Ectodermal cell (in vitro differentiated cells): ENCODE data around the gene VAPB.

Experiments
- H3K27ac ChIP-seq: 2 replicates; pipeline ENCODE4 v1.7.0; 2013; ENCODE audit warnings: mild to moderate bottlenecking, low read depth, low read length; ENCODE audit not compliant: insufficient read depth, poor library complexity, severe bottlenecking
- H3K27me3 ChIP-seq: 2 replicates; pipeline ENCODE4 v1.7.0; 2013; ENCODE audit warnings: mild to moderate bottlenecking, low read length; ENCODE audit not compliant: insufficient read depth, control insufficient read depth, poor library complexity, severe bottlenecking
- H3K36me3 ChIP-seq: one replicate; pipeline ENCODE4 v1.7.0; 2013; ENCODE audit warnings: low read length; ENCODE audit not compliant: control insufficient read depth, insufficient read depth
- H3K4me1 ChIP-seq: one replicate; pipeline ENCODE4 v1.7.0; 2013; ENCODE audit warnings: low read length; ENCODE audit not compliant: control insufficient read depth, insufficient read depth
- H3K4me3 ChIP-seq: 2 replicates; pipeline ENCODE4 v1.7.0; 2013; ENCODE audit warnings: low read depth, low read length, control low read depth; ENCODE audit not compliant: insufficient read depth
- H3K9me3 ChIP-seq: 2 replicates; pipeline ENCODE4 v1.7.0; 2013; ENCODE audit warnings: mild to moderate bottlenecking, low read length, moderate library complexity; ENCODE audit not compliant: control insufficient read depth
- WGBS, 2 experiments: methylation state at CpG; one replicate each; pipeline ENCODE4 v1.1.7; 2013; ENCODE audit warnings: missing lambda C conversion rate in 2 of 2; 5-methylcytosine and 5-hydroxymethylcytosine counted together

The VAPB gene

DNA sequence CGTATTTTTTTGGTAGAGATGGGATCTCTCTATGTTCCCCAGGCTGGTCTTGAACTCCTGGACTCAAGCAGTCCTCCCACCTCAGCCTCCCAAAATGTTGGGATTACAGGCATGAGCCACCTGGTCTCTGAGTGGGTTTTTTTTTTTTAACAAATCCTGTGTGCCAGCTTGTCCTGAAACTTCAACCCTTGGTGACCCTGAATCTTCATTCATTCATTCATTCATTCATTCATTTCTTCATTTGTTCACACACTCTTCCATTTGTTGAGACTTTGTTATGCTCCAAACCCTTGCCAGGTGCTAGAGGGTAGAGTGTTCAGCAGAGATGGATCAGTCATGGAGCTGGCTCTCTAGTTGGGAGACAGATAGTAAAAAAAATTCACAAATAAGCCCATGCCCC is 12.0 kb upstream of the VAPB start:
- H3K36me3 ChIP-seq, result no peaks in the 10 kb centered on the region
- H3K4me1 ChIP-seq, result peaks cover 30% of the 10 kb centered on the region
- H3K9me3 ChIP-seq, result no peaks in the 10 kb centered on the region
- H3K27me3 ChIP-seq, result no peaks in the 10 kb centered on the region
- no peak overlapping the region for H3K4me3 ChIP-seq
- WGBS, 2 experiments, result 89 to 100% methylated on average over 1 of the region's 1 CpG
- H3K27ac ChIP-seq, result no peak overlapping the region

DNA sequence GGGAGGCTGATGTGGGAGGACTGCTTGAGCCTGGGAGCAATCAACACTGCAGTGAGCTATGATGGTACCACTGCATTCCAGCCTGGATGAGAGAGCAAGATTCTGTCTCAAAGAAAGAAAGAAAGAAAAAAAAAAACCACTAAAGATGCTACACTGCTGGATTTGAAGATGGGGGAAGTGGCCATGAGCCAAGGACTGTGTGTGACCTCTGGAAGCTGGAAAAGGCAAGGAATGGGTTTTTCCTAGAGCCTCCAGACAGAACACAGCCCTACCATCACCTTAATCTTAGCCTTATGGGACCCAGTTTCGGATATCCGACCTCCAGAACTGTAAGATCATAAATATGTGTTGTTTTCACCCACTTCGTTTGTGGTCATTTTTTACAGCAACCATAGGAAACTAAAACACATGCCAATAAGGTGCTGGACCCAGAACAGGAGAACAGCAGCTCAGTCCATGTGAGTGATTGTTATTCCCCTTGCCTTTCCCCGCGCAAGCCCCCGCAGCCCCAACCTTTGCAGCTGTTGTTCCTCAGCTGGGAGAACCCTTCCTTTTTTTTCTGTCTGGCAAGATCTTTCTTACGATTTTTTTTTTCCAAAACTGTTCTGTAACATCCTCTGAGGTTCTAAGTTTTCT is 11.1 kb upstream of the VAPB start:
- no peak overlapping the region for H3K27ac ChIP-seq
- no peaks in the 10 kb centered on the region for H3K36me3 ChIP-seq
- WGBS, 2 experiments, result 92 to 94% methylated on average over 7 of the region's 7 CpGs
- H3K9me3 ChIP-seq, result no peaks in the 10 kb centered on the region
- no peak overlapping the region for H3K4me3 ChIP-seq
- H3K27me3 ChIP-seq, result no peaks in the 10 kb centered on the region
- peaks cover 26% of the 10 kb centered on the region for H3K4me1 ChIP-seq

DNA sequence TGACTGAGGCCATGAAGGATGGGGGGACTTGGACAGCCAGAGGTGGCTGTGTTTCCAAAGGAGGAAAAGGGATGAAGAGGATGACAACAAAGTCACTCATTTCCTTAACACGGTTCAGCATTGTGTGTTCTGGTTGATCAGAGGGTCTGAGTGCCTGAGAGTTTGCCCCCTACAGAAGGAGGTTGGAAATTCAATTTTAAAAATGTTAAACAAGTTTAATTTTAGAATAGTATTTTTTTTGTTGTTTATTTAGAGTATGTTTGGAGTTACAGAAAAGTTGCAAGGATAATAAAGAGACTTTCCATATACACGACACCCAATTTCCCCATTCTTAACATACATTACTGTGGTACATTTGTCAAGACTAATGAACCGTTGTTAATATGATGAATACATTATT is 10.3 kb upstream of the VAPB start:
- Histone ChIP-seq H3K4me3 (no peak overlapping the region), H3K36me3 (no peaks in the 10 kb centered on the region), H3K27ac (no peak overlapping the region), H3K4me1 (peaks cover 25% of the 10 kb centered on the region), H3K9me3 (no peaks in the 10 kb centered on the region), H3K27me3 (no peaks in the 10 kb centered on the region)
- WGBS, 2 experiments, result 60 to 85% methylated on average over 1 to 2 of the region's 3 CpGs

DNA sequence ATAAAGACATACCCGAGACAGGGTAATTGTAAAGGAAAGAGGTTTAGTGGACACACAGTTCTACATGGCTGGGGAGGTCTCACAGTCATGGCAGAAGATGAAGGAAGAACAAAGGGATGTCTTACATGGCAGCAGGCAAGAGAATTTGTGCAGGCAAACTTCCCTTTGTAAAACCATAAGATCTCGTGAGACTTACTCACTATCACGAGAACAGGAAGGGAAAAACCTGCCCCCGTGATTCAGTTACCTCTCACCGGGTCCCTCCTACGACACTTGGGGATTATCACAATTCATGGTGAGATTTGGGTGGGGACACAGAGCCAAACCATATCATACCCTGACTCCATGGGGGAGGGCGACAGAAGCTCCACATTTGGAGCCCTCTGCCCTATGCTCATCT is 7.4 kb upstream of the VAPB start:
- Histone ChIP-seq H3K27ac (no peak overlapping the region), H3K36me3 (no peaks in the 10 kb centered on the region), H3K4me1 (no peaks in the 10 kb centered on the region), H3K4me3 (no peak overlapping the region), H3K27me3 (no peaks in the 10 kb centered on the region), H3K9me3 (no peaks in the 10 kb centered on the region)
- WGBS, 2 experiments, result 92 to 97% methylated on average over 7 of the region's 7 CpGs

DNA sequence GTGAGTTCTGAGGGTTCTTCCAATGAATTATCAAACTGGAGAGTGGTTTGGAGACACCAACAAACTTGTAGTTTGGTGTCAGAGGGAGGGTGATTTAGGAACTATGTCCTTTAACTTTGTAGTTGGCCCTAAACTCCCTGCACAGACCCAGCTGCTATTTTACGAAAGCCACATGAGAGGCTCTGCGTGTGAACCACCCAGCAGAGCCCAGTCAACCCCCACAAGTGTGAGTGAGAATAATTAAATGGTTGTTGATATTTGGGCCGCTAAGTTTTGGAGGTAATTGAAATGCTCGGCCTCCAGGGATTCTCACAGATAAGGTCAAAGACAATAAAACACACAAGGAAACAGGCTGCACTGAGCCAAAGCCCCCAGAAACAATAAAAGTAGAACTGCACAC is 6.9 kb upstream of the VAPB start:
- Histone ChIP-seq H3K27ac (no peak overlapping the region), H3K4me3 (no peak overlapping the region)
- 84 to 97% methylated on average over 4 of the region's 4 CpGs for WGBS, 2 experiments

DNA sequence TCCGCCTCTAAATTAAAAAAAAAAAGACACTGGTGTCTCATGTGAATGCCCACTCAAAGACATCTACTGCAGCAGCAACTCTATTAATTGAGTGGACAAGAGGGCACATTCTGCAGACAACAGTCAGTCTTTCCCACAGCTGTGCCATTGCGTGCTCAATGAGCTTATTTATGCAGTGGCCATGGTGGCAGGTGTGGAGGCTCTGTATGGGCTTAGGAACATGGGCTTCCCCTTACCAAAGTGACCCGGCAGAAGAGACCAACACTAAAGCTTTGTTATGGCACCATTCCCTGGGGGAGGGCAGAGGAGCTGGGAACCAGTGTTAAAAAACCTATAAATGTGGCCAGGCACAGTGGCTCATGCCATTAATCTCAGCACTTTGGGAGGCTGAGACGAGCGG is 4.2 kb upstream of the VAPB start:
- 86 to 89% methylated on average over 5 of the region's 5 CpGs for WGBS, 2 experiments
- no peaks in the 10 kb centered on the region for H3K9me3 ChIP-seq

More for the DNA sequence above, 6.9 kb upstream of the VAPB start:
- Histone ChIP-seq H3K9me3 (no peaks in the 10 kb centered on the region), H3K27me3 (no peaks in the 10 kb centered on the region), H3K4me1 (no peaks in the 10 kb centered on the region), H3K36me3 (no peaks in the 10 kb centered on the region)

DNA sequence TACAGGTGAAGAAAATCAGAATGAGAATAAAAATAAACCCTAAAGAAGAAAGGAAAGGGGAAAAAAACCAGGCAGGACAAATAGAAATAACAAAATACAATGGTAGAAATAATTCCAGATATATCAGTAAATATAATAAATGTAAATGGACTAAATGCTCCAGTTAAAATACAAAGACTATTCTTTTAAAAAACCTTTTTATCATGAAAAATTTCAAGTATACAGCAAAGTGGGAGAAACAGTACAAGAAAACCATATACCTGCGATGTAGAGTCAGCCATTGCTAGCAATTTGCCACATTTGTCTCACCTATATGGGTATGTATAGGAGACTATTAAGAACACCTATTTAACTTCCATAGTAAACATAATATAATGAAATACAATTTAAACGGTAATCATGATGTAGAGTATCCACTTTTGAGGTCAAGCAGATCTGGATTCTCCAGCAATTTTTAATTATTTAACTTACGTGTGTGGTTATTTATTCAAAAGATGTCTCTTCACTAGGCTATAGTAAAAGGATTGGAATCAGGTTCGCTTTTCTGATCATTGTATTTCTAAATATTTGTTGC is 914 bp upstream of the VAPB start:
- Histone ChIP-seq H3K27me3 (no peaks in the 10 kb centered on the region), H3K36me3 (no peaks in the 10 kb centered on the region), H3K27ac (no peak overlapping the region), H3K4me3 (peak overlapping the region; percentile 87), H3K4me1 (peaks cover 17% of the 10 kb centered on the region), H3K9me3 (no peaks in the 10 kb centered on the region)
- 62 to 90% methylated on average over 2 to 3 of the region's 4 CpGs for WGBS, 2 experiments

More for the DNA sequence above, 4.2 kb upstream of the VAPB start:
- no peaks in the 10 kb centered on the region for H3K27me3 ChIP-seq
- H3K27ac ChIP-seq, result no peak overlapping the region
- H3K4me3 ChIP-seq, result no peak overlapping the region
- no peaks in the 10 kb centered on the region for H3K36me3 ChIP-seq
- H3K4me1 ChIP-seq, result peaks cover under 1% of the 10 kb centered on the region

DNA sequence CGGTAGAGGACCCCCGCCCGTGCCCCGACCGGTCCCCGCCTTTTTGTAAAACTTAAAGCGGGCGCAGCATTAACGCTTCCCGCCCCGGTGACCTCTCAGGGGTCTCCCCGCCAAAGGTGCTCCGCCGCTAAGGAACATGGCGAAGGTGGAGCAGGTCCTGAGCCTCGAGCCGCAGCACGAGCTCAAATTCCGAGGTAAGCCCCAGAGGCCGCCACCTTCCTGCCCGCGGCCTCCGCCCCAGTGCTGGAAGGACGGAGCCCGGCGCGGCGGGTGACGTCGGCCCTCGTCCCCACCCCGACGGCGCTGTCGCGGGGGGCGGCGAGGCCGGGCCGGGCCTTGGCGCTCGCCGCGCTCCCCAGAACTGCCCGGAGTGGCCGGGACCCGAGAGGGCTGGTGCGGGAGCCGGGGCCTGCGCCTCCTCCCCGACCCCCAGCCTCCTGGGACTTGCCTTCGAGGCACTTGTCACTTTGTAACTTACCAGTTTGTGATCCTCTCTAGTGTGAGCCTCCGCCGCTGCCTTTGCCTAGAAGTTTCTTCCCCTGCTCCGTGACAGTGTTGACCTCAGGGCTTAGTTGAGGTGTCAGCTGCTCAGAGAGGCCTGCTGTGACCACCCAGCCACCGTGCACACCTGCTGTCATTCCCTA is 417 bp downstream of the VAPB start:
- 1 to 2% methylated on average over 56 of the region's 56 CpGs for WGBS, 2 experiments
- Histone ChIP-seq H3K9me3 (no peaks in the 10 kb centered on the region), H3K27me3 (no peaks in the 10 kb centered on the region), H3K27ac (peak overlapping the region; percentile 80), H3K4me1 (peaks cover 17% of the 10 kb centered on the region), H3K36me3 (peaks cover 6% of the 10 kb centered on the region), H3K4me3 (peak overlapping the region; percentile 87)

DNA sequence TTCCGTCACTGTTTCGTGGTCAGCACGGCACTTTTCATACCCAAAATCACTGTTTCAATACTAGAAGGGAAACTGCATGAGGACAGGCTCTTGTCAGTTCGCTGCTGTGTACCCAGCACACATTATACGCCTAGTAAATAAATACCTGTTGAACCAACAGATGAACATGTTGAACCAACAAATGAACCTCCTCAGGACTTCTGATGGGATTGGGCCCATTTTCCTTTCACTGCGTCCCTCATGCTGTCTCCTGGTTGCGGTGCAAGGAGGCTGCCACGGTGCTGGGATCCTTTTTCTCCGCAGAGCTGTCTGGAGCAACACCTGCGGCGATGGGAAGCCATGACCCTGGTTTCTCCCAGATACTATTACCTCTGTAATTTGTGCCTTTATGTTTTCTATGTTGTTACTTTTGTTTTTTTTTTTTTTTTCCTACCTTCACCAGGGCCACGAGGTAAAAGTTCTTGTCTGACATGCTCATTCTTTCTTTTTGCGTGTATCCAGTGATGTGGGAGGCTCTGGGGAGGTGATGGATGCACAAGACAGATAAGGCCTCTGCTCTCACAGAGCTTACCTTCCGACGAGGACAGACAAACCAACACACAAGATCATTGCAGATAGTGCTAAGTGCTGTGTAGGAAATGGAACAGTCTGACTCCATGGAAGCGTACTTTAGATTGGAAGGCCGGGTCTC is 1.1 kb downstream of the VAPB start:
- no peaks in the 10 kb centered on the region for H3K9me3 ChIP-seq
- peaks cover 17% of the 10 kb centered on the region for H3K4me1 ChIP-seq
- H3K27me3 ChIP-seq, result no peaks in the 10 kb centered on the region
- H3K4me3 ChIP-seq, result peak overlapping the region; percentile 87
- 80 to 84% methylated on average over 17 of the region's 17 CpGs for WGBS, 2 experiments
- no peak overlapping the region for H3K27ac ChIP-seq
- H3K36me3 ChIP-seq, result peaks cover 6% of the 10 kb centered on the region

DNA sequence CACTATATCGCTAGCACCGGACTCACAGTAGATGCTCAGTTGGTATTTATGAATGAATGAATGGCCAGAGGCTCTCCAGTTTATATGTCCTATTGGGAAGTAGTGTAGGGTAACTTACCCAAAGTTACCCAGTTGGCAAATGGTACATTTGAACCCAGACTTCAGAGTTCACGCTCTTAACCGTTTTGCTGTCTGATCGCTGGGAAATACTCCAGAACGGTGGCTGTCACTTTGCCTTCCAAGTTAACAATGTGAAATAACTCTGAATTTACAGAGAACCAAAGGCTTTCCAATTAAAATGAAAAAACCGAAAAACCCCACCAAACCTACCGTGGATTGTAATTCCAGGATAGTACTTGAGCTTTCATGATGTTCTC is 1.6 kb downstream of the VAPB start:
- Histone ChIP-seq H3K4me1 (peaks cover 17% of the 10 kb centered on the region), H3K36me3 (peaks cover 6% of the 10 kb centered on the region), H3K4me3 (no peak overlapping the region), H3K27me3 (no peaks in the 10 kb centered on the region), H3K9me3 (no peaks in the 10 kb centered on the region), H3K27ac (no peak overlapping the region)
- WGBS, 2 experiments, result 95 to 97% methylated on average over 8 of the region's 8 CpGs
